ENCODE results near the gene ATXN1.

GRCh38 chr6:16658348-16659034 lies 102.8 kb downstream of the ATXN1 start:
- no peak for TF ChIP-seq POLR2AphosphoS5 (IDR thresholded peaks at IDR 0.05)
- TF ChIP-seq CTCF (IDR thresholded peaks at IDR 0.05): no peak
- no peak for TF ChIP-seq EP300 (IDR thresholded peaks at IDR 0.05; ENCODE audit: low read depth)

Data from transverse colon (tissue), 4 donors.